GM19238 (cell line): ENCODE results near the gene MICAL3.

Source experiments
- DNase-seq: peaks from one replicate; pipeline ENCODE4 v3.0.0; 2011; ENCODE audit warnings: low spot score; ENCODE audit not compliant: insufficient read length

MICAL3 gene

DNA sequence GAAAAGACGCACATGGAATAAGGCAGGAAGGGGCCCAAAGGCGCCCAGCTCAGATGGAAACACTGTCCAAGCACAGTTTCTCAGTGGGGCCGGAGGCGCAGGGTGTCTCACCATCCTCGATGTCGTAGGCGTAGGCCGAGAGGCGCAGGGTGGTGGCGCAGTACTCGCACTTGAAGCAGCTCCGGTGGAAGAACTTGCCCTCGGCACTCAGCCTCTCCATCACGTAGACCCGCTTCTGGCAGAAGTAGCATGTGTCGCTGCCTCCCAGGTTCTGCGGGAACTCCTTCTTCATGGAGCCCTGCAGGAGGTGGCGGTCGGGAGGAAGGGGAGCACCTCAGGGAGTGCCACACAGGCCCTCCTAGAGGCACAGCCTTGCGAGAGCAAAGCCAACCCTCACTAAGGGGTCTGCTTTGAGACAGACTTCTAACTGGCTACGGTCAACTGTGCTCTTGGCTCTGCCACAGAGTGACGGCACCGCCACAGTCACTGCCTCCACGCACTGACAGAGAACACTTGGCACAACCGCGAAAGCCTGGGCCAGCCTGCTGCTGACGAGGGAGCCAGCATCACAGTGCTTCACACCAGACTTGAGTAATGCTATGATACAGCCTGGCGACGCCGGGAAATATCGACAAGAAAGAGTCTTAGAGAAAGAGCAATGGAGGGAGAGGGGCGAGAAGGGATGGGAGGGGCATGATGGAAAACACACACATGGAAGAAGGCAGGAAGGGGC, 152.5 kb downstream of the MICAL3 start:
- DNase-seq: no peak

- no peak for DNase-seq
These were observed 154.0 kb downstream of the MICAL3 start for GRCh38 chr22:17870407-17870806.

DNA sequence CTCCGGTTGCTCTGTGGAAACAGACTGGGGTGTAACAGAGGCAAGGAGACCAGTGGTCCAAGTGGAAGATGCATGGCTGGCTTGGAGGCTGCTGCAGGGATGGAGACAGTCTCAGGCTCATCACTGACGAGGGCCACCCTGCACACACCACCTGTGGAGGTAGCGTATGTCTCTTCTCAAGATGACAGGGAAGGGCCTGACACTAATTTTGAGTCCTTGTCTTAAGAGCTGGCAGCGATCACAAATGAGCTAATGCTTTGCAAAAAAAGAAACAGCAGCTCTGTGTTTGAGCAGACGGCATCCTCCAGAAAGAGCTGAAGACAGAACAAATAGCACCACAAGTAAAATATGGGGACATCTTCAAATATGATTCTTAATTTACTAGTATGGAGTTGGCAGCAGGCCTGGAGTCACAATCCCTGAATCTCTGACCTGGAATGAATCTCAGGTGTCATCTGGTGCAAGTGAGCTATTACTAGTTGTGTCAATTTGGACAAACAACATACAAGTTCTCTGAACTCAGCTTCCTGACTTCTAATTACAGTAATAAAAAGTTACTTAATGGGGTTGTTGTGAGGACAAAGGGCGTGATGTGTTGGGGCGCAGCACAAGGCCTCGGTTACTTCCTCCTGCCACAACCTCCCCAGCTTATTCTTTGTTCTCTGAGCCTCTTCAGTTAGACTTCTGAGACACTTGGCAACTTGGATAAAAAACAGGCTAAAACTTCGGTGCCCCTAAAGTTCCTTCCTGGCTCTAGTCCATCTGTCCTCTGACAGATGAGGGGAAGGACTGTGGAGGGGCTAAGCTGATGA, 154.9 kb downstream of the MICAL3 start:
- DNase-seq: no peak

DNA sequence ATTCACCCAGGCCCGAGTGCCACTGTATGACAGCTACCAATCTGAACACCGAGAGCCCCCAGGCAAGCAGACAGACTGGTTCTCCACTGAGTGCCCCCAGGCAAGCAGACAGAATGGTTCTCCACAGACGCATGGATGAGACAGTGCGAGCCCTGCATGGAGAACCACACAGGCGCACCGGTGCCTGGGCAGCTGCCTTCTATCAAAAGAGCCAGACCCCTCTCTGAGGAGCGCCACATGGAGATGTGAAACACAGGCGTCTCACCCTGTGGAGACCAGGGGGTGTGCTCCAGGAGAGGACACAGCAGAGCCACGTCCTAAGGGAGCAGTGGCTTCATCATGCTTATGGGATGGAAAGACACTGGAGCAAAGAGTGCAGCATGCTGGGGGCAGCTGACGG, 155.6 kb downstream of the MICAL3 start:
- no peak for DNase-seq

- no peak for DNase-seq
These were observed 157.1 kb downstream of the MICAL3 start for GRCh38 chr22:17867160-17867785.

- DNase-seq: no peak
These were observed 157.7 kb downstream of the MICAL3 start for GRCh38 chr22:17866621-17867020.

DNA sequence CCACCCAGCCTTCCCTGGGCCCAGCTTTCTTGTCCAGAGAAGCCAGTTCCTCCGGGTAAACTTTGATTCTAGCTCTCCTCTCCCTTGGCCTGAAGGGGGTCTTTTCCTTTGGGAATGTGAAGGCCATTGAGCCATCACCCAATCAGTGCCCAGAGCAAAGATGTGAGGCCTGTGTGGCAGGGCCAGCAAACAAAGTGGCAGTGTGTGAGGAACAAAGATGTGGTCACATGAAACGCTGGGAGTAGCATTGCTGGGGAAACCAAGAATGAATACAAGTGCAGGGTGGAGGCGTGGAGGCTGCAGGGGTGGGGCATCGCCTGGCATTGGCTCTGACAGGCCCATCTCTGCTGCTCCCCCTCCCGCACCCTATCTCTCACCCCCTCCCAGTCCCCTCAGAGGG, 158.2 kb downstream of the MICAL3 start:
- DNase-seq: no peak

GRCh38 chr22:17865183-17866055, 158.9 kb downstream of the MICAL3 start:
- DNase-seq: no peak

- no peak for DNase-seq
These were observed 159.8 kb downstream of the MICAL3 start for GRCh38 chr22:17864398-17865182.

GRCh38 chr22:17862646-17863181, 161.6 kb downstream of the MICAL3 start:
- no peak for DNase-seq

DNA sequence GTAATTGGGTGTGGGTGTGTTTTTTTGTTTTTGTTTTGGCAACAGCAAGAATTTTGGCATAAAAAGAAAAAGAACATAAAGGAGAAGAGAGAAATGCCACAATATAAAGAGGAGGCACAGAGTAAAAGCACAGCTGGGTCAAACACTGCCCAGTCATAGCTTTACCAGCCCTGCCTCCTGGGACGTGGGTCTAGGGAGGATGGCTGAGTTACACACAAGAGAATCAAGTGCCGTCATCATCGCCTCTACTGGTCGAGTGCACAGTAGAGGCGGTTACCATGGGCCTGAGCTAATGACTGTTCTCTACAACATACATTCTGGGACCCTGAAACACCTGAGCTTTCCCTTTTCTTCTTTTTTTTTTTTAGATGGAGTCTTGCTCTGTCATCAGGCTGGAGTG, 162.5 kb downstream of the MICAL3 start:
- no peak for DNase-seq

DNA sequence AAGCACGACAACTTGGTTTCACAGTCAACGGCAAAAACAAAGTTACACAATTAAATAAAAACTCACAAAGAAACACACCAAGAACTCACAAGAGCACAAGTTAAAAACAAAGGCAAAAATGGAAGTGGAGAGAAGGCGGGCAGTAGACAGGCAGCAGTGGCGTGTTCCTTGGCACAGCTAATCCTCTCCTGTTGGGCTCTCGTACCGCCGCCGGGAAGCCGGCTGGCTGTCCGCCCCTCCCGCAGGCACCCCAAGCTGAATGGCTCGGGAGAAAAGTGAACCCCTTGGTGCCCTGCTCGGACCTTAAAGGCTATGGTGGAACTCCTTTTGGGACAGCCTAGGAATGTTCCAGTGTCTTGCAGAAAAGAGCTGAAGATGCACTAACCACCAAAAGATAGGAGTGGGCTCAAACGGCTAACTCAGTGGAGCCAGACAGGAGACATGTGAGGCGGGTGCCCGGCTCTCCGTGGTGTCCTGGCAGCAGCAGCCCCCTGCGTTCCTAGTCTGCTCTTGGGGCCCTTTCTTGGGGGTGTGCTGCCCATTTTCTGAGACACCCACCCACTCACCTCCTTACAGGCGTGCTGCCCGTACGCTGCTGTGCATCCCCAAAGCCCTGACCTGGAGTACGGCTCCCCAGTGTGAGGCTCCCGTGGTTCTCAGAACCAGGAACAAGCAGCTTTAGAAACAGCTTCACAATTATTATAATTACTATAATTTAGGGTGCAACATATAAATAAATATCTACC, 164.0 kb downstream of the MICAL3 start:
- DNase-seq: no peak

DNA sequence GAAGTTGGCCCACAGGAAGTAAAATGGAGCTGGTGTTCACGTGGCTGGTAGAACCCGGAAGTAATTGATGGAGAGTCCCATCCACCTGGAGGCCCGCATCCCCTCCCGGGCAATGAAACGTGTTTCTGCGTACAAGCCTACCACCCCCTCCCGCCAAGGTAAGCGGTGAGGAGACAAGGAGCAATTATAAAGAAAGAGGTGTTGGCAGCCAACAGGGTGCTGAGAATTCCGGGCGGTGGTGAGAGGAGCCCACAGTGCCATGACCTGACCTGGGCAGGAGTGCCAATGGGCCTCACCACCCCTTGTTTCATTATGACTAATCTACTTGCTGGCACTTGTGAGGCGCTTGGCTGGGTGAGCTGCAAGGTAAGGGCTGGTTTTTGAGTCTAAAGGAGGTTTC, 166.3 kb downstream of the MICAL3 start:
- DNase-seq: no peak

DNA sequence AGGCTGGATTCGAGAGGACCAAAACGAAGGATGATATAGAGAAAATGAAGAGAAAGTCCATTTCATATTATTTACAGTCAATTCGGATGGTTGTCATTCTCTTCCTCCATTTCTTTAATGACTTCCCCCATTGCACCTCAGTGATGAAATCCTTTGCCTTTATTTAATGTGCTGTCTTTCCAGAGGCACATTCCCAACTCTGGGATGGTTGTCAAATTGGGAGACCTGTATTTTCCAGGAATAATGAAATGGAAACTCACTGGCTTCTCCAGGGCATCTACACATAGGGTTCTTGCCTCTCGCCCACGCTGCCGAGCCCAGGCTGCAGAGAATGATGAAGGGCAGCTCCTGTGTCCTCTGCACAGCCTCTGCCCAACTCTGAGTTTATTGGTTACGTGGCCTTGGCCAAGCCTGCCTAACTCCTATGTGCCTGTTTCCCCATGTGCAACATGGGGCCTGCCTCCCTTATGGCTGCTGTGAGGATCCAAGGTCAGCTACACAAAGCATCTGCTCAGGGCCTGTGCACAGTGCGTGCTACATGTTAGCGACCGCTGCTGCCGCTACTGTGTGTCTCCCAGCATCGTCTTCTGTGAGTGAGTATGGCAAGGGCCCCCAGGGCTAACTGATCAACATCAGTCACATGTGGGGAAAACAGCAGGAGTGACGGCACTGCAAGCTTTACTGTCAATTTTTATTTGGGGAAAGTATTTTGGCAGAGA, 168.6 kb downstream of the MICAL3 start:
- DNase-seq: no peak

GRCh38 chr22:17853073-17853472, 171.3 kb downstream of the MICAL3 start:
- DNase-seq: no peak

GRCh38 chr22:17851759-17852158, 172.6 kb downstream of the MICAL3 start:
- no peak for DNase-seq

DNA sequence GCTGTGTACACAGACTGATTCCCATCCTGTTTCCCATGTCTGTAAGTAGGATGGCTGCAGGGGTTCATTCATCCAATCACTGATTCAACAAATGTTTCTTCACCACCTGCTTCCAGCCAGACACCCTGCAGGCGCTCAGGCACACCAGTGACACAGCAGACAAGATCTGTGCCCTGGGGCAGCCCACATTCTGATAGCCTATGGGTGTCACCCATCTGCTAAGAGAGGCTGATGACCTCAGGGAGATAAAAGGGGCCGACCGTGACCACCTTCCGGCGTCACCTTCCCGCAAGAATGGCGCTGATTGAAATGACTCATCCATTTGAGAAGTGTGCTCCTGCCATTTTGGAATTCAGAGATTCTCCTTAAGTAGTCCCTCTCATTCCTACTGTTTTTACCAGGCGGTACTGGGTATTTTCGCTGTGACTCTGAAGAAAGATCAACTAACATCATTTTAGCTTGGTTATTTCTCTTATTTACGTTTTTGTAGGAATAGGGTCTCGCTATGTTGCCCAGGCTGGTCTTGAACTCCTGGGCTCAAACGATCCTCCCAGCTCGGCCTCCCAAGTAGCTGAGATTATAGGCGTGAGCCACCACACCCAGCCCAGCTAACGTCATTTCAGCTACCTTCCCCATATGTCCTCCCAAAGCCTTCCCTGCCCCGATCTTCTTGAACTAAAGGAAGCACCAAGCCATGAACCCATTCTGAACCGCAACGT, 176.8 kb downstream of the MICAL3 start:
- no peak for DNase-seq

- no peak for DNase-seq
These were observed 177.9 kb downstream of the MICAL3 start for GRCh38 chr22:17846326-17846992.
